Fibroblast of mammary gland (primary cell): ENCODE measurements around the gene TBCA.

Experiments
- DNase-seq: peaks from one replicate; pipeline ENCODE4 v3.0.0-alpha.2; 2010; ENCODE audit warnings: low read depth
- H3K4me3 ChIP-seq: 2 replicates; pipeline ENCODE4 v1.5.1; 2011; ENCODE audit warnings: low read depth, mild to moderate bottlenecking, low read length, moderate library complexity; ENCODE audit not compliant: control insufficient read depth
- CTCF ChIP-seq: conservative IDR thresholded peaks from 2 replicates; pipeline ENCODE4 v1.5.1; 2011; ENCODE audit warnings: low read depth, low read length, inconsistent platforms; ENCODE audit not compliant: control insufficient read depth, insufficient read depth

Gene TBCA

DNA sequence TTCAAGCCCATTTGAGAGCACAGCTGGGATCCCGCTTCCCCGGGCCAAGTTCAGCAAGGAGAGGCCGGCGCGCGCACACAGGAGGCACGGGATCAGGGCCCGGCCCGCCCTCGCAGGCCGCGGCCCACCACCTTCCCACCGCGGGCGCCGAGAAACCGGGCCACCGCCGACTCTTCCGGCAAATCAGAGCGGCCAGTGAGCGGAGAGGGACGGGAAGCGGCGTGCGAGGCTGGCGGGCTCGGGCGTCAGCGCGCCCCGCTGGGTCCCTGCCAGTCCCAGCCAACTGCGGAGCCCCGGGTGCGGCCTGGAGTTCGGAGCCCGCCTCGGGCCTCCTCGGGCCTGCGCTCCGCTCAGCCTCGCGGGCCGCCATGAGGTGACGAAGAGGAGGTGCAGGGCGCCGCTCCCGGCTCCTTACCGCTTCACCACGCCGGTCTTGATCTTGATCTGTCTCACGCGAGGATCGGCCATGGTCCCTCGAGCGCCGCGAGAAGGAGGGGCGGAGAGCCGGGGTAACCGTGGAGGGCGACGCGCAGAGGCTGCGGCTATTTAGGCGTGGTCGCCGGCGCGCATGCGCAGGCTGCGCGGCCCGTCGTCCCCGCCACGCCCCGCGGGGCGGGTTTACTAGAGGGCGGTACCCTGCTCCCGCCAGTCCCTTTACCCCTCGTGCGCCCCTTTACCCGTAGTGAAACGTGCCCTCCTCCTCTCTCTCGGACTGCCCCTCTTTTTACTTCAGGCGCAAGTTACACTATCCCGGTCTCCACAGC is at the start of gene TBCA:
Gene TBCA, minus strand, starts transcription at position 550 of the 764 bp plus-strand sequence. Its CDS starts 82 bp downstream, at position 468.
- no peak for TF ChIP-seq CTCF
- peak; percentile 89 for DNase-seq
- peak within 1 kb of the TSS; percentile 87 for H3K4me3 ChIP-seq

GRCh38 chr5:77824981-77825380 is 48.8 kb upstream of the TBCA start:
- no peak for DNase-seq
- H3K4me3 ChIP-seq, result no peak overlapping the region
- TF ChIP-seq CTCF, result no peak

DNA sequence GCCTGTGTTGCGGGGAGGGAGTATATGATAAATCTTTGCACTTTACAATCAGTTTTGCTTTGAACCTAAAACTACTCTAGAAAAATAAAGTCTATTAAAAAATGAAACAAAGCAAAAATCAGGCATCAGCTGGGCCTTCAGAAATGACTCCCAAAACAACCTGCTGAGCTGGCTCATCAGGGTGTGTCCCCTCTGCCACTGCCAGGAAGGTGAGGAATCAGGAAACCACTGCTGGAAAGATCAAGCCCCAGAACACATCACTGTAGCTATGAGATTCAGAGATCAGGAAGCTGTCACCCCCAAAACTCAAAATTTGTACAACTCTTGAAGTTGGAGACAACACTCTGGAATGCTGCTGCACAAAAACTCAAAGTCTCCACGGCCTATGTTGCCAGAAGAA is 40.5 kb upstream of the TBCA start:
- no peak overlapping the region for H3K4me3 ChIP-seq
- no peak for TF ChIP-seq CTCF
- DNase-seq, result no peak

DNA sequence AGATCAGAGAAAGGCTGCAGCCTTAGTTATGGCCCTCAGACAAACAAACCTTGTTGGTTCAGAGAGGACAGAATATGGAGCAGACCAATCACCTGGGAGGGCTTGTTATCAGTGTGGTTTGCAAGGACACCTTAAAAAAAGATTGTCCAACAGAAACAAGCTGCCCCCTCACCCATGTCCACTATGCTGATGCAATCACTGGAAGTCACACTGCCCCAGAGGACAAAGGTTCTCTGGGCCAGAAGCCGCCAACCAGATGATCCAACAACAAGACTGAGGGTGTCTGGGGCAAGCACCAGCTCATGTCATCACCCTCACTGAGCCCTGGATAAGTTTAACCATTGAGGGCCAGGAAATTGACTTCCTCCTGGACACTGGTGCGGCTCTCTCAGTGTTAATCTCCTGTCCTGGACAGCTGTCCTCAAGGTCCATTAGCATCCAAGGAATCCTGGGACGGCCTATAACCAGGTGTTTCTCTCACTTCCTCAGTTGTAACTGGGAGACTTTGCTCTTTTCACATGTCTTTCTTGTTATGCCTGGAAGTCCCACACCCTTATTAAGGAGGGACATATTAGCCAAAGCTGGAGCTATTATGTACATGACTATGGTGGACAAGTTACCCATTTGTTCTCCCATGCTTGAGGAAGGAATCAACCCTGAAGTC is 36.9 kb upstream of the TBCA start:
- DNase-seq, result no peak
- TF ChIP-seq CTCF, result no peak
- H3K4me3 ChIP-seq, result no peak overlapping the region

GRCh38 chr5:77806213-77806843 is 30.2 kb upstream of the TBCA start:
- TF ChIP-seq CTCF, result no peak
- DNase-seq, result no peak

DNA sequence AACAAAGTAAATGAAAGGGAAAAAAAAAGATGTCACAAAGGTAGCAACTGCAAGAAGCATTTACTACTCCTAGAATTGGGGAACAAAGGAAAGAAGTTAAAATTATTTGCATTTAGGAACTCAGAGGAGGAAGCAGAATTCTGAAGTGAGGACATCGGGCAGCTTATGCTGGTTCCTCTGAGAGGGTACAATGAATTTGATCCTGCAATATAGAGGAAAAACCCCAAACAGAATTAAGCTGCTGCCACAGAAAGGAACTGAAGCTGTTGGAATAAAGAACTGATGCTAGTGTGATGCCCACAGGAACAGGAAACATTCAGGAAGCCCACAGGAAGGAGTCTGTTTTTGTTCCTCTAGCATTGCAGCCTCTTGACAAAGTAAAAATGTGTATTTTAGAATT is 22.3 kb upstream of the TBCA start:
- DNase-seq, result no peak
- TF ChIP-seq CTCF, result no peak
- no peak overlapping the region for H3K4me3 ChIP-seq

More at GRCh38 chr5:77806213-77806843, 30.2 kb upstream of the TBCA start:
- H3K4me3 ChIP-seq, result no peak overlapping the region
